MM.1S (cell line): ENCODE data around the gene ACSS1.

ENCODE experiments used
- EZH2 ChIP-seq: fragments of 300-600 bp; sonication (generic); optimal IDR thresholded peaks from 2 replicates; pipeline ENCODE3; 2017; ENCODE audit warnings: low read depth, mild to moderate bottlenecking, antibody characterized with exemption, low read length, mixed read lengths
- EZH2phosphoT487 ChIP-seq: fragments of 300-600 bp; sonication (generic); IDR thresholded peaks from 2 replicates; pipeline ENCODE4 v1.6.1; 2018; ENCODE audit warnings: antibody characterized with exemption, low read length
- TF ChIP-seq, protein P1 (sequence below): fragments of 300-600 bp; sonication (generic); IDR thresholded peaks from 2 replicates; pipeline ENCODE4 v1.5.1; 2016; ENCODE audit warnings: antibody characterized with exemption, low read length, mixed read lengths

DNA sequence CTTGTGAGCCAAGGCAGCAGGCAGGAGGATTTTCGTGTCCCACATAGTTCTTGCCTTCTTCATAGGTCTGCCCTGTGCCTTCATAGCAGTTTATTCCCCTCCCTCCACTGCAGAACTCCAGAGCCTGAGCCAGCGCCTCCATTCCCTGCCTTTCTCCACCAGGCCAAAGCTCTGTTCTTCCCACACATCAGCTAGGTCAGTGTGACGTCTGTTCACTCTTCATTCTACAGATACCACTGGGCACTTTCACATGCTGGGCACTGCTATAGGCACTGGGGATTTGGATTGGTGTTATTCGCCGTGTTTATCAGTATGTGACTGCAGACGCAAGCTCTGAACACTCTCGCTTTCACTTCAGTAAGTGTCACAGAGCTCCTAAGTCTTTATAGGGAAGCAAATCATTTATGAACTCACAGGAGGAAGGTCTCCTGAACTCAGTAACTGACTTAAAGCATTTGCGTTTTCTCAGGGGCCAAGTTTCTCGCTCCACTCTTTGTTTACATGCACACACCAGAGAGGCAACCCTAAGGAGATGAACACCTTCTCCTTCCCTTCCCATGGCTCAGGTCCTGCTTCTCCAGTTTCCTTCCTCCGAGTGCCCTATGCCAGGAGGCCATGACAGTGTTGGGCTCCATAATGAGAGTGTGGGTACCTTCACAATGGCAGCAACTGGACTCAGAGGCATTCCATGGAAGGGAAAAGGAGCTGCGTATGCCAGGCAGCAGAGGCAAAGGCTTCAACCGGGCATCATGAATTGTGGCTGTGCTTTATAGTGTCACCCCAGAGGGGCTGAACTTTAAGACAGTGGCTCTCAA lies 59.1 kb downstream of the ACSS1 start:
- TF ChIP-seq, protein P1, sequence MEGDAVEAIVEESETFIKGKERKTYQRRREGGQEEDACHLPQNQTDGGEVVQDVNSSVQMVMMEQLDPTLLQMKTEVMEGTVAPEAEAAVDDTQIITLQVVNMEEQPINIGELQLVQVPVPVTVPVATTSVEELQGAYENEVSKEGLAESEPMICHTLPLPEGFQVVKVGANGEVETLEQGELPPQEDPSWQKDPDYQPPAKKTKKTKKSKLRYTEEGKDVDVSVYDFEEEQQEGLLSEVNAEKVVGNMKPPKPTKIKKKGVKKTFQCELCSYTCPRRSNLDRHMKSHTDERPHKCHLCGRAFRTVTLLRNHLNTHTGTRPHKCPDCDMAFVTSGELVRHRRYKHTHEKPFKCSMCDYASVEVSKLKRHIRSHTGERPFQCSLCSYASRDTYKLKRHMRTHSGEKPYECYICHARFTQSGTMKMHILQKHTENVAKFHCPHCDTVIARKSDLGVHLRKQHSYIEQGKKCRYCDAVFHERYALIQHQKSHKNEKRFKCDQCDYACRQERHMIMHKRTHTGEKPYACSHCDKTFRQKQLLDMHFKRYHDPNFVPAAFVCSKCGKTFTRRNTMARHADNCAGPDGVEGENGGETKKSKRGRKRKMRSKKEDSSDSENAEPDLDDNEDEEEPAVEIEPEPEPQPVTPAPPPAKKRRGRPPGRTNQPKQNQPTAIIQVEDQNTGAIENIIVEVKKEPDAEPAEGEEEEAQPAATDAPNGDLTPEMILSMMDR, result no peak
- TF ChIP-seq EZH2 (no peak), EZH2phosphoT487 (no peak)
